Stimulated activated CD4-positive, alpha-beta T cell treated with anti-CD3 and anti-CD28 coated beads, Interleukin-1b, Interleukin-23, amount 100 ng/mL, for 1 hour (primary cell): ENCODE data around the gene TAF4B.
"Not testable (repeated sequence)": the region's sequence is repeated elsewhere in the genome, so short reads cannot be mapped to it uniquely, and the experiment has no call there.

Experiments used
- DNase-seq, 2 donors: peaks; one replicate each; pipeline ENCODE4 v3.0.0-alpha.2; 2020; ENCODE audit warnings: low read depth in 2 of 2

TAF4B gene

DNA sequence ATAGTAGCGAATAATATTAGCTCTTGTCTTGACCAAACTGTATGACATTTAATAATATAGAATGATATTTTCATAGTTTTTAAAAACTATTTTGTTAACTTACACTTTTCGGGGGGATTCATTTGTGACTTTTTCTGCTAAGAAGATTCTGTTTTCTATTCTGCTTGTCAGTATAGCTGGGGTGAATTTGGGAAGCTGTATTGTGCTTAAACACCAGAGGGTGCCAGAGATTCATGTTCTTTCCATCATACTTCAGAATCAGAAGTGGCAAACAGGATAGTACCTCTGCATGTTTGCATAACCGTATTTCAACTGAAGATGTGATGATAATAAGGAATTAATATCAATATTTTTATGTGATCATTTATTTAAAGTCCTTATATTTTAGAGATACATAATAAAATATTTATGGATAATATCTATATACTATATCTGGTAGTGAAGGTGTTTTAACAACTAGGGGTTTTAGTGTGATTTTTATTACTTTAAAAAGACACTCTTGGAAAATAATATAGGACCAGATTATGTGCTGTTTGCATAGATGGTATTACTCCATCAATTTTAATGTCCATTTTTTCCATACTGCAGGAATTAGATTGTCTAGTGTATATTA lies 81.0 kb downstream of the TAF4B start:
- no peak for DNase-seq

DNA sequence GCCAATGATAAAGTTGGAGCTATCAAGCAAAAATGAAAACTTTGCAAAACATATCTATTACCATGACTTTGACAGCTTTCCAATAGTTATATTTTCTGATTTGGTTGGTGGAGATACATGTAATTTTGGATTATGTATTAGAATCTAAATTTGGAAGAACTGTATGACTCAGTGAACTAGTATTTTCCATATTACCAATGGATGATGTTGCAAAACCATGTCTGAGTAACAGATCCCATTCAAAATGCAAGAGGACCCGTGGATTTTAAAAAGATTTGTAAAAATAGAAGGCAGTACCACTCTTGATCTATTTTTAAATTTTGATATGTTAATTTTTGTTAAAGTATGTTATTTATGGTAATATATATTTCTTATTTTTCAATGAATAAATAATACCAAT lies 83.0 kb downstream of the TAF4B start:
- DNase-seq: no peak

DNA sequence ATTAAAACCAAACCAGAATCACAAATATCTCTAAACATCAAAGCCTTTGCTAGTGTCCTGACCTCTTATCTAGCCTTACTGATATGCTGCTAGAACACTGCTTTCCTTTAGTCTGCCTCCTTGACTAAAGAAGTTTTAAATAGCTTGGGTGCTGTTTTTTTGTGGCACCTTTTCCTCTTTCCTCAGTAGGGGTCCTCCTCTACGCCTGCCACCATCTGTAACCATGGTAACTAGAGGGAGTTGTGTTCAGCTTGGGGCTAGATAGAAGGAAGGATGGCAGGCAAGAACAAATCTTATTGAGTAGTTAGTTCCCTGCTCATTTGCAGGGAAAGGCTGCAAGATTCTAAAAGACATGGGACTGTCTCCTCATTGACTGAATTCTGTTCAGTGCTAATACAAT lies 86.0 kb downstream of the TAF4B start:
- DNase-seq: no peak

DNA sequence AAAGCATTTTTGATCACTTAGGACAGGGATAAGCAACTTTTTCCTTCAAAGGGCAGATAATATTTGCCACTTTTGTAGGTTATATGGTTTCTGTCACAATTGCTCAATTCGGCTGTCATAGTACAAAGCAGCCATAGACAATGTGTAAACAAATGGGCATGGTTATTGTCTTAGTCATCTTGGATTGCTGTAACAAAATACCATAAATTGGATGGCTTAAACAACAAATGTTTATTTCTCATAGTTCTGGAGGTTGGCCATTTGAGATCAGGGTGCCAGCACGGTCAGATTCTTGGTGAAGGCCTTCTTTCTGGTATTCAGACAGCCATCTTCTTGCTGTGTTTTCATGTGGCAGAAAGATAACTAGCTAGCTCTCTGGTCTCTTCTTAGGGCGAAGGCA lies 91.2 kb downstream of the TAF4B start:
- DNase-seq: no peak

DNA sequence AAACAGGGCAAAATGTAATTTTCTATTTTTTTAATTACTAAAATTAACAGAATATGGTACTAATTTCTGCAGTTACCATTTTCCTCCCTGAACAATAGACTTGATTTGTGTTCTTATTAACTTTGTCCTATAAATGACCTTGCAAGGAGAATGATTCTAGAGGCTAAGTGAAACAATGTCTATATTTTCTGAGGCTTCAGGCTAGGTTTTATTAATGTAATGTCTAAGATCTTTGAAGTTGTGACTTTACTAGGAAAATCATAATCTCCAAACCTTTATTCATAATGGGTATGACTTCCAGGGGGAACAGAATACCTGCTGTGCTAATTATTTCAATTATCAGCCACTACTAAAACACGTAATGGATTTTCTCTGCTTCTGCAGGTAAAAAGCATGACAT lies 94.4 kb downstream of the TAF4B start:
- no peak for DNase-seq

DNA sequence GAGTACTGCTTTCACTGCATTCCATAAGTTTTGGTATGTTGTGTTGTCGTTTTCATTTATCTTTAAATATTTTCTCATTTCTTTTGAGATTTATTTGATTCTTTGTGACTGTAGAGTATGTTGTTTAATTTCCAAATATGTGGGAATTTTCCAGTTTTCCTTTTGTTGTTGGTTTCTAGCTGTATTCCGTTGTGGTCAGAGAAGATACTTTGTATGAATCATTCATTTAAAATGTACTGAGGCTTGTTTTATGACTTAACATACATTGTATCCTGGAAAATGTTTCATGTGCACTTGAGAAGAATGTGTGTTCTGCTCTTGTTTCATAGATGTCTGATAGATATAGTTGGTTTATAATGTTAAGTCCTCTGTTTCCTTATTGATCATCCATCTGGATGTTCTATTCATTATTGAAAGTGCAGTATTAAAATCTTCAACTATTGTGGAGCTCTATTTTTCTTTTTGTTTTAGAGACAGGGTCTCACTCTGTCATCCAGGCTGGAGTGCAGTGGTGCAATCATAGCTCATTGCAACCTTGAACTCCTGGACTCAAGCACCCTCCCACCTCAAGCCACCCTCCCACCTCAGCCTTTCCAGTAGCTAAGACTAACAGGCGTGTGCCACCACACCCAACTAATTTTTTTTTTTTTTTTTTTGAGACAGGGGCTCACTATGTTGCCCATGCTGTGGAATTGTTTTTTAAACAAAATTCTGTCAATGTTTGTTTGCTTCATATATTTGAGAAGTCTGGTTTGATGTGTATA lies 96.8 kb downstream of the TAF4B start:
- no peak for DNase-seq

DNA sequence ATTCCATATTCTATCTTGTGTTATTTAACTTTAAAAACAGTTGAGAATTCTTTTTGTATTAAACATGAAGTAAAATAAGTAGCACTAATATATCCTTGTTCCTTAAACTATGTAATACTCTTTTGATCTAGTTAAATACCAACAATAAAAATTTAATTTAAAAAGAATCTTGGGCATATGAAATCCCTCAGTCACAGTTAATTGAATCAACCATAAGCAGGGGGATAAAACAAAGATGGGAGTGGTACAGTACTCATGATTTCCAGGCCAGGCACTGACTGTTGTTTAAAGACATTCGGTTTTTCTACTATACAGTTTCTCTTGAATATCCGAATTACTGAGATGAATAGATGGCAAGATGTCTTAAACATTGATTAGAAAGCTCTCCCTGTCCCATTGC lies 99.5 kb downstream of the TAF4B start:
- no peak for DNase-seq

DNA sequence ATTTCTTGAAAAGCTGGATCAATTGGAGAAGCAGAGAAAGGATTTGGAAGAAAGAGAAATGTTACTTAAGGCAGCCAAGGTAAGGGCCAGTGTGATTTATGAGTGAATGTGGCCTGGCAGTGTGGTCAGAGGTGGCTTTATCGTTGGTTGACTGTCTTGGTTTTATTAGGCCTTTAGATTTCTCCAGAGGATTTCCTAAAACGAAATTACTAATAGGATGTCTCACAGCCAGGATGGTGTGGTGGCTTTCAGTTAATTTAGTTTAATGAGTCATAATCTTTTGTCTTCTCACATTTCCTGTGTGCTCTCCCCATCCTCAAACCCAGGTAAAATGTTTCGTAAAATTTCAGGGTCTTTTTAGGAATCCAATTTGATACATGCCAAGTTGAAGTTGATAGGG lies 100.8 kb downstream of the TAF4B start:
- no peak for DNase-seq

DNA sequence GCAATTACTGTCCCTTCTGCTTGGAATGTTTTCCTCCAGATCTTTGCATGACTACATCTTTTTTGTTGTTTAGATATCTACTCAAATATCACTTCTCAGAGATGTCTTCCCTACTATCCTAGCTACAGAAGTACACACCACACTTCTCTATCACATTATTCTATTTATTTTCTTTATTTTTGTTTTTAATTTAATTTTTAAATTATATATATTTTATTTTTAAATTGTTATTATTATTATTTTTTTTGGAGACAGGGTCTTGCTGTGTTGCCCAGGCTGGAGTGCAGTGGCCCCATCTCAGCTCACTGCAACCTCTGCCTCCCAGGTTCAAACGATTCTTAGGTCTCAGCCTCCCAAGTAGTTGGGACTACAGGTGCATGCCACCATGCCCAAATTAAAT lies 106.7 kb downstream of the TAF4B start:
- DNase-seq: no peak

DNA sequence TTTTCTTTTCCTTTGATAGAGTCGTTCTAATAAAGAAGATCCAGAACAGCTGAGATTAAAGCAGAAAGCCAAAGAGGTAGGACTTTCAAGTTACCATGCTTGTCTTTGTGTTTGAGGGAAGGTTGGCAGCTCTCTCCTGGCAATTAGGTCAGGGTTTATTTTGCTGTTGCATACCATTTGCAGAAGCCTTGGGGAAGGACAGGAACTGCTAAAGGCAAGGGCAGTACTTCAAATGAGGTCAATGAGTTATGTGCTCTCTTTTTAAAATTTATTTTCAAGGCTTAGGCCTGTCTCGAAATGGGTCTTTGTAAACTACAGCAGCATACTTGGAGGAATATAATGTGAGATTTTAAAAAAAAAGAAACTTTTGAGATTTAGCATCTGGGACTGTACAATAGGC lies 108.9 kb downstream of the TAF4B start:
- DNase-seq: no peak

DNA sequence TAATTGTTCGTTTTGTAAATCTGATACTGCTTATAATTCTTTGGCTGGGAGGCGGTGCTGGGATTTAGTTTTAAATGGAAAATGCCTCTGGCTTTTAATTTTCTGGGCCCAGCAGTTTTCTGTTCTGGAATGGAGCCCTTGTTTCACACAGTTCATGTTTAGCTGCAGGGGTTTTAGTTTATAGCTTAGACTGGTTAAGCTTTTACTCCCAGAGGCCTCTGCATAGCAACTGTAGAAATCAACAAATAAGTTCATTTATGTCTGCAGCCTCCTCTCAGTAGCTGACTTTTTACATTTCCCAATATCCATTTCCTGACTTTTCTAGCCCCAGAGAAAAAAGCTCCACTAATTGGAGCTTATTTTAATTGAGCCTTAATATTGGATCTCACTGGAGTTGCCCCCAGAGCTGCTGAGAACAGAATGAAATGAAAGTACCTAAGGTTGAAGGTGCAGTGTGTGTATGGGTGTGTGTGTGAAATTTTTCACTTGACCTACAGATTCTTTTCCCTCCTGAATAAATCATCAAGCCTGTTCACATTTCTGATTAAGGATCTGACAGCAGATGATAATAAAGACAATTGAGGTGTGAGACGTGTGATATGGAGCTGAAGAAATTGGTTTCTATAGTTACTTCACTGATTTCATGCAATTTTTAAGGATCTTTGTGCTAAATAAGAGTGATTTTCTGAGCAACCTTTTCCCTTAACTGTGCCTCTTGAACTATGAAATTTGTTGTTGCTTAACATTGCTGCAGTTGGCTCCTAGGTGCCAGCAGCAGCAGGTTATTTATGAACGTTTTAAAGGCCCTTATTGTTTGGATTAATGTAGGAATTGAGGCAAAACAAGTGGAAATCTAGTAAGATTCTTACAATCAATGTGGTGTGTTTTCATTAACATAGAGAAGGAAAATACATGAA lies 109.6 kb downstream of the TAF4B start:
- DNase-seq: no peak

DNA sequence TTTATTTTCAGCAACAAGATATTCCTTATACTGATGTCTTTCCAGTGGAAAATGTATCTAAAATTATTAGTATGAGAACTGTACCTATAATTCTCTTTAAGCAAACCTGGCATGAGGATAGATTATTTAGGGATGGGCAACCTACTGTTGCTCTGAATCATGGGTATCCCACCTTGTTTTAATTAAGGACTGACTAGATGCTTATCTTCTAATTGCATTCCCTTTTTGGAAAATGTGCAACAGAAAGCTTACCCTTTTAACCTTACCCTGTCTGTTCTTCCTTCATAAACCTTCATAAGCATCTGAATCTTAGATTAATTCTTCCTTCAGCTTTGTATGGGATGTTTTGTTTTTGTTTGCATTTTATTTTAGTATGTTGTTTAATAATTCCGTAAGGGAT lies 110.3 kb downstream of the TAF4B start:
- no peak for DNase-seq

DNA sequence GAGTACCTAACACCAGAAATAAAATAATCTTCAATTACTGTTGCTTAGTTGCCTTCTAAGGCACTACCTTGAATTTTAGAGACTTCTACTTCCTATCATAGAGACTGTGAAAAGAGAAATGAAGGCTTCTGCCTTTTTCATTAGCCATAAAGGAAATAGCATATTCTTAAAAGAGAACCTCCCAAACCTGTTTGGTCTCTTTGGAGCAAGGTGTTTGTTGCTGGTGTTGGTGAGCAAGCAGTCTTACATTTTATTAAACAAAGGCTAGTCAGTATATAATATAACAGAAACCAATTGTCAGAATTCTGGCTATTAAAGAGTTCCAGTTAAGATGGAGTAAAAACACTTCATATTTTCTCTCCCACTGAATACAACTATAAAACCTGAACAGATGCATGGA lies 116.4 kb downstream of the TAF4B start:
- no peak for DNase-seq

DNA sequence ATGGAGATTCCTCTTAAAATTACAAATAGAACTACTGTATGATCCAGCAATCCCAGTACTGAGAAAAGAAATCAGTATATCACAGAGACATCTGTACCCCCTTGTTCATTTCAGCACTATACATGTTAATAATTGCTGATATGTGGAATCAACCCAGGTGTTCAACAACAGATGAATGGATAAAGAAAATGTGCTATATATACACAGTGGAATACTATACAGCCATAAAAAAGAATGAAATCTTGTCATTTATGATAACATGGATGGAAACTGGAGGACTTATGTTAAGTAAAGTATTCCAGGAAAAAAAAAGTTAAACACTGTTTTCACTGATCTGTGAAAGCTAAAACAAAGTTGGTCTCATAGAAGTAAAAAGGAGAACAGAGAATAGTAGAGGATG lies 124.7 kb downstream of the TAF4B start:
- DNase-seq: no peak

DNA sequence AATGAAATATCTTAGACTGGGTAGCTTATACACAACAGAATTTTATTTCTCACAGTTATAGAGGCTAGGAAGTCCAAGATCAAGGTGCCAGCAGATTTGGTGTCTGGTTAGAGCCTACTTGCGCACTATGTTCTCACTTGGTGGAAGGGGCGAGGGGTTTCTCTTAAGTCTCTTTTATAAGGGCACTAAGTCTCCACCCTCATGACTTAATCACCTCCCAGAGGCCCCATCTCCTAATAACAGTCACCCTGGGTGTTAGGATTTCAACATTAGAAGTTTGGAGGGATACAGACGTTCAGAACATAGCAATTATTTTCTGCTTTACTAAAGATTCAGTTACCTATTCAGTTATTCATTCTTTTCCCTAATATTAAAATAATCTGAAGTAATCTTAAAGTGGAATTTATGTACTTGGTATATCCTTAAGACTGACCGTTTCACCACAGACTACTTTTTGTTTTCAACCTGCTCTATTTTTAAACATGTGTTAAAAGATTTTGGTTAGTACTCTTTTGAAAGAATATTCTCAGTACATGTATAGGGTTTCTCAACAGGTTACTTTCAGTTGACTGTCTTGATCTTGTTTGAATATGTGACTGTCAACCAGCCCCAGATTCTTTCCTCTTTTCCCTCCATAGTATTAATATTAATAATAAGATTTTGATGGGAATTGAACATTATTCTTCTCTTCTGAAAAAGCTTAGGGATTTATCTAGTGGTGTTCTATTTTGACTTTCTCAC lies 130.0 kb downstream of the TAF4B start:
- DNase-seq: no peak

DNA sequence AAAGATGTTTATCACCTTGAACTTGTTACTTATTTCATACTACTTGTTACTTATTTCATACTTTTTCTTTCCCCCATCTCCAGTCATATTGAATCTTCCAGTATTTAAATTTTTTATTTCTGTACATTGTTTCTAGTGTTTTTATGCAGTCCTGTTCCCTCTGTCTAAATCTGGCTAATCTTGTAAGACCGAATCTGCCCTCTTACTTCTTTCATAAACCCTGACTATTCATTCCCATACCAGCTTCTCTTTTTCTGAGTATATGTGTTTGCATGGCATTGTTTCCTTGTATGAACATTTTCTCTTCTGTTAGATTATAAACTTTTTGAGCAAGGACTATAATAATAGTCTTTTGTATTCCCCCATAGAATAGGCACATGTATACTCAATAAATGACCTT lies 131.7 kb downstream of the TAF4B start:
- no peak for DNase-seq

DNA sequence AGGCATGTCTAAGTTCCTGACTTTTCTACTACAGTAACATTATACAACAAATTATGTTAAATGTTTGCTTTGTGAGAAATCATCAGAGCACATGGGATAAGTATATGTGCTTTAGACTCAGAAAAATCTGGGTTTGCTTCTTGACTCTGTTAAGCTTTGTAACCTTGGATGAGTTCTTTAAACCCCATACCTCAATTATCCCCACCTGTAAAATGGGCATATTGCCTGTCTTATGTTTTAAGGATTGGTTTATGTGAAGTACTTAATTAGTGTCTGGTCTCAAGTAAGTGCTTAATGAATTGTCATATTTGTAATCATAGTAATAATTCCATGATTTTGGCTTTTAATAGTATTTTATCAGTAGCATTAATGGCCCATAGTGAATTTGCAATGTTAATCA lies 135.8 kb downstream of the TAF4B start:
- DNase-seq: no peak

DNA sequence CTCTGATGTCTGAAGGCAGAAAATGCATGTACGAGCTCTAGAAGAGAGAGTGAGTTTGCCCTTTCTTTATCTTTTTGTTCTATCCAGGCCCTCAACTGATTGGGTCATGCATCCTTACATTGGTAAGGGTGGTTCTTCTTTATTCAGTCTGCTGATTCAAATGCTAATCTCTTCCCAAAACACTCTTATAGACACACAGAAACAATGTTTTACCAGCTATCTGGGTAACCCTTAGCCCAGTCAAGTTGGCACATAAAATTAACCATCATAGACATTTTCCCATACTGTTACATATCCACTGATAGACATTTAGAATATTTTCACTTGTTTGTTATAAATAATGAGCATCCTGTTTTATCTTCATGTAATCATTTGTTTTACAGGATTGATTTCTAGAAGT lies 141.2 kb downstream of the TAF4B start:
- no peak for DNase-seq

DNA sequence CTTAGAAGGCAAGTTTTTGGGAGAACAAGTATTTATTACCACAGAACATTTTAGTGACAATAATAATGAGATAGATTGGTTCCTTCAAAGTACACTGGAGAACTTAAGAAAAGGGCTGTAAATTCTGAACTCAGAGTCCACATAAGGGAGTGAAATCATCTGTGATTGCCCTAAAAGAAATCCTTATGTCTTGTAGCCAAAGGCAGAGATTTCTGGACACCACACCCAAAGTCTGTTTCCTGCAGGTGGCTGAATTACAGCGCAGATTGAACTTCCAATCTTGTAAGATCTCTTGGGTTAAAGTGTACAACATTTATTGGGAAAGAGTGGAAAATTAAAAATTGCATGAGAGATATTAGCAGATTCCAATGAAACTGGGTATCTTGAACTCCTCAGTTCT lies 143.8 kb downstream of the TAF4B start:
- DNase-seq: no peak

DNA sequence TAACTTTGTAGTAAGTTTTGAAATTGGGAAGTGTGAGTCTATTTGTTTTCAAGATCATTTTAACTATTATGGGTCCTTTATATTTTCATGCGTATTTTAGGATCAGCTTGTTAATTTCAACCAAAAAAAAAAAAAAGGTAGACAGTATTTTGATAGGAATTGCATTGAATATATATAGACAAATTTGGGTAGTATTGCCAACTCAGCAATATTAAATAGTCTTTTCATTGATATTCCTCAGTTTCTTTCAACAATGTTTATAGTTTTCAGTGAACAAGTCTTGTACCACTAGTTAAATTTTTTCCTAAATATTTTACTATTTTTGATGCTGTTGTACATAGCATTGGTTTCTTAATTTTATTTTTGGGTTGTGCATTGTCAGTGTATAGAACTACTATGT lies 149.9 kb downstream of the TAF4B start:
- DNase-seq: no peak

DNA sequence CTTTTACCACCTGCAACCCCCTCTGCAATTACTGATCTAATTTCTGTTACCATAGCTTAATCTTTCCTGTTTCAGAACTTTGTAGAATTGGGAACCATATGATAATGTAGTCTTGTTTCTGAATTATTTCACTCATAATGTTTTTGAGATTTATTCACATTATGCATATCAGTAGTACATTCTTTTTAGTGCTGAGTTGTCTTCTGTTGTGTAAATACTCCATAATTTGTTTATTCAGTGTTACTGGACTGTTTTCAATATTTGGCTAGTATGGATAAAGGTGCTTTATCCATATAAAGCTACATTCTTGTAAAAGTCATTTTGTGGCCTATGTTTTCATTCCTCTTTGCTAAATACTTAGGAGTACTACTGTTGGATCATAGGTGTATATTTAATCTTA lies 152.5 kb downstream of the TAF4B start:
- no peak for DNase-seq

DNA sequence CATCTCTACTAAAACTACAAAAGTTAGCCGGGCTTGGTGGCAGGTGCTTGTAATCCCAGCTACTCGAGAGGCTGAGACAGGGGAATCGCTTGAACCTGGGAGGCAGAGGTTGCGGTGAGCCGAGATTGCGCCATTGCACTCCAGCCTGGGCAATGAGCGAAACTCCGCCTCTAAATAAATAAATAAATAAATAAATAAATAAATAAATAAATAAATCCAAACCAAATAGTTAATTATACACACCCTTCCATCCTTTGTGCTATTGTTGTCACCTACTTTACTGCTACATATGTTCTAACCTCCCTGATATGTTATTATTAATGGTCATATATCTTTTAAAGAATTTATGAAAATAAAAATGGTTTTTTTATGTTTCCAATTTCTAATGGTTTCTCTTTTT lies 155.3 kb downstream of the TAF4B start:
- DNase-seq: not testable (repeated sequence)
